Naive thymus-derived CD8-positive, alpha-beta T cell (primary cell): Measurements from ENCODE around the gene ARHGAP26. TPM values are rescaled to one million over a fixed set of nuclear protein-coding genes. Genes with fewer than 3 reads are reported as not detected.
A peak's percentile ranks its signal among the peaks of the same experiment; 100 is the strongest.

Experiments used
- ATAC-seq, 2 donors: fragments of 150-1000 bp; cut with Tn5 transposase in 1 of 2; sonication (Bioruptor Pico), chemical (Tn5 transposase) in 1 of 2; 1 replicate in 1 of 2; 2 replicates in 1 of 2; pipeline ENCODE4 v1.10.0; 2021; ENCODE audit warnings: mild to moderate bottlenecking in 2 of 2, moderate library complexity in 2 of 2
- POLR2A ChIA-PET: fragments of 350-600 bp; sonication (Branson Sonifier 250); formaldehyde crosslinking; loops from one replicate; lab custom pipeline; 2021; ENCODE audit warnings: antibody characterized with exemption; lab: Charles Lee
- DNase-seq, 10 donors: peaks; one replicate each; pipeline versions ENCODE4 v3.0.0 to v3.0.0-alpha.2; 2020 to 2022
- H3K27ac Mint-ChIP-seq, 10 donors: one replicate each; pipeline ENCODE4 v1.8.0; 2020 to 2022; ENCODE audit warnings: mild to moderate bottlenecking in 10 of 10, mixed read lengths in 10 of 10, moderate library complexity in 4 of 10, inconsistent platforms in 1 of 10
- H3K27me3 Mint-ChIP-seq, 5 donors: one replicate each; pipeline ENCODE4 v1.8.0; 2021 to 2022; ENCODE audit warnings: mixed read lengths in 5 of 5
- H3K36me3 Mint-ChIP-seq, 3 donors: one replicate each; pipeline ENCODE4 v1.8.0; 2020 to 2022; ENCODE audit warnings: mixed read lengths in 3 of 3, mild to moderate bottlenecking in 2 of 3, inconsistent platforms in 1 of 3
- H3K4me1 Mint-ChIP-seq, 4 donors: one replicate each; pipeline ENCODE4 v1.8.0; 2021 to 2022; ENCODE audit warnings: mixed read lengths in 4 of 4
- H3K4me3 Mint-ChIP-seq, 10 donors: one replicate each; pipeline ENCODE4 v1.8.0; 2020 to 2022; ENCODE audit warnings: mild to moderate bottlenecking in 10 of 10, mixed read lengths in 10 of 10, moderate library complexity in 6 of 10, inconsistent platforms in 1 of 10
- H3K9me3 Mint-ChIP-seq, 9 donors: one replicate each; pipeline ENCODE4 v1.8.0; 2020 to 2022; ENCODE audit warnings: mixed read lengths in 9 of 9, mild to moderate bottlenecking in 3 of 9, inconsistent platforms in 1 of 9, moderate library complexity in 1 of 9
- polyA plus RNA-seq, 3 donors: library from polyadenylated mRNA; unstranded; fragments of 300-500 nt; fragmentation: Illumina TruSeq; gene quantifications; one replicate each; pipeline ENCODE4 v1.2.3, GENCODE V29; 2021
- total RNA-seq, 8 experiments: library from RNA in 2 of 8; stranded (reverse) in 2 of 8; gene quantifications; one replicate each; pipeline ENCODE4 v1.2.3 and lab custom pipeline; 2021 to 2026

ARHGAP26 gene
- total and polyA plus RNA-seq, 5 experiments from 2014 or later = 9.1 to 30.5 (median 15.7) TPM

DNA sequence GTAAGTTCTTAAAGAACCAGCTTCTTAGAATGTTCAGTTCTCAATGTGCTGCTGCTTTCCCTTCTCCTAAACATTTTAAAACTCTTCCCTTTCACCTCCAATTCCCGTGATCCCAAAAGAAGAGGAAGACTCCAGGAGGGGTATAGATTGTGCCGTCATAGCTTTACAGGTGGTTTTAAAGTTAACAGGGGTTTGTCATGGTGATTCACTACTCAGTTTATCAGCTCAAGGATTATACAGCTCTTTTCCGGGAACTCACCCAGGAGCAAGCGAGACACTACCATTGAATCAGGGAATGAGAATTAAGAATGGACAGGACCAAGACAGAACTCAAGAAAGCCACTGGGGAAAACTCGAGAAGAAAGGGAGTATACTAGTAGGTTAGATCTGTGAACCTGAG is 454.5 kb downstream of the ARHGAP26 start:
- Mint-ChIP-seq H3K9me3 (no peaks in the 10 kb centered on the region), H3K4me3 (no peak overlapping the region), H3K4me1 (peaks cover 18 to 61% (median 44%) of the 10 kb centered on the region in 4 donors), H3K27ac (peak overlapping the region in 4 of 10 donors; percentile 34 to 97 (median 64)), H3K36me3 (peaks cover 0 to 35% (median 16%) of the 10 kb centered on the region in 3 donors), H3K27me3 (no peaks in the 10 kb centered on the region)
- POLR2A ChIA-PET = interaction anchor here (0.5 to 0.6 kb wide), 2 partner anchors 29 to 278 kb away, joined by 3 read pairs; no protein-coding TSS in a partner anchor
- no peak for ATAC-seq
- DNase-seq = no peak

DNA sequence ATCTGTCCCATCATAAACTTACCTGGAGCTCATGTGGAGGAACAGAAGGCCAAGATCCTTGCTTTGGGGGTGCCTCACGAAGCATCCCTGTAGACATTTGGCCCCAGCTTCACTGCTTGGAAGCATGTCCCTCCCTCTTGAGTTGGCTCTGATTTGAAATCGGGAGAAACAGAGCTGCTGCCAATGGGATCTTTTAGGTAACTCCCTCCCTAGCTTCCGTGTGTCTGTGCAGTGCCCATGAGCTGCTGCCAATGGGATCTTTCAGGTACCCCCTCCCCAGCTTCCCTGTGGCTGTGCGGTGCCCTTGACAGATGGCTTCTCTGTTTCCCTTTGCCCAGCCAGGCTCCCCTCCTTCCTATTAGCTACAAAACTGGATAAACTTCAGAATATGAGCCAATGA is 455.3 kb downstream of the ARHGAP26 start:
- Mint-ChIP-seq H3K4me1 (peaks cover 23 to 65% (median 50%) of the 10 kb centered on the region in 4 donors), H3K27me3 (no peaks in the 10 kb centered on the region), H3K36me3 (peaks cover 0 to 35% (median 16%) of the 10 kb centered on the region in 3 donors), H3K4me3 (no peak overlapping the region), H3K27ac (peak overlapping the region in 5 of 10 donors; percentile 9 to 72 (median 31)), H3K9me3 (no peaks in the 10 kb centered on the region)
- no peak for ATAC-seq
- POLR2A ChIA-PET = no interaction called here
- no peak for DNase-seq

DNA sequence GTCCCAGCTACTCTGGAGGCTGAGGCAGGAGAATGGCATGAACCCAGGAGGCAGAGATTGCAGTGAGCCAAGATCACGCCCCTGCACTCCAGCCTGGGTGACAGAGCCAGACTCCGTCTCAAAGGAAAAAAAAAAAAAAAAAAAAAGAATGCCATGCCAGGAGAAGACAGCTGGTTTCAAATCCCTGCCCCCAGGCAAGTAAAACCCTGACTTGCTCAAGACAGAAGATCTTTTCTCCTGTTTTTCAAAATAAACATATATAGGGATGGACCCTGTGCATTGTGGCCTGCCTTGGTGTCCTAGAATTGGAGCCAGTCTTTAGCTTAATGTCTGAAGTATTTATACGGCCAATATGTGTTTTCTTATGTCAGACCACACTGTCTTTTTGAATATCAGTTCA is 456.2 kb downstream of the ARHGAP26 start:
- DNase-seq (no peak), ATAC-seq (no peak)
- Mint-ChIP-seq H3K27me3 (no peaks in the 10 kb centered on the region), H3K4me3 (no peak overlapping the region), H3K36me3 (peaks cover 0 to 32% (median 16%) of the 10 kb centered on the region in 3 donors), H3K27ac (peak overlapping the region in 3 of 10 donors; percentile 56 to 85 (median 59)), H3K4me1 (peaks cover 20 to 62% (median 46%) of the 10 kb centered on the region in 4 donors), H3K9me3 (no peaks in the 10 kb centered on the region)
- POLR2A ChIA-PET = interaction anchor here (0.5 kb wide), 1 partner anchor 440 kb away, joined by 3 read pairs; no protein-coding TSS in a partner anchor

DNA sequence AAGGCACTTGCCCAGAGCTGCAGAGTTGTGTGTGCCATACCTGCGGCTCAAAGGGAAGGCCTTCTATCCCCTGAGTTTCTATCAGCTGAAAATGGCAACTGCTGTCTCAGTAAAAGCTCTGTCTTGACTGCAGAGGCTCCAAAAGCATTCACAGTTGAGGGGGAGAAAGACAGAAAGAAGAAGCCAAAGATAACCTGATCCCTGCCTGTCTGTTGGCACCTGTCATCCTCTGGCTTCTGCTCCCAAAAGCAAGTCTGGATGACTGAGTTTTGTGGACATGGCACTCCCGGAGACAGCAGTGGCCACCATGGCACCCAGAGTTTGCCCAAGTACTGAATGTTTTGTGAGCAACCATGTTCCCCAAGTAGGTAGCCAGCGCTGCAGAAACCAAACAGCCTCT is 456.7 kb downstream of the ARHGAP26 start:
- ATAC-seq = no peak
- H3K27ac Mint-ChIP-seq = peak overlapping the region in 6 of 10 donors; percentile 12 to 85 (median 52)
- H3K4me3 Mint-ChIP-seq = no peak overlapping the region
- H3K9me3 Mint-ChIP-seq = no peaks in the 10 kb centered on the region
- H3K27me3 Mint-ChIP-seq = no peaks in the 10 kb centered on the region
- peaks cover 0 to 32% (median 16%) of the 10 kb centered on the region in 3 donors for H3K36me3 Mint-ChIP-seq
- no peak for DNase-seq
- H3K4me1 Mint-ChIP-seq = peaks cover 16 to 57% (median 41%) of the 10 kb centered on the region in 4 donors
- POLR2A ChIA-PET = no interaction called here

DNA sequence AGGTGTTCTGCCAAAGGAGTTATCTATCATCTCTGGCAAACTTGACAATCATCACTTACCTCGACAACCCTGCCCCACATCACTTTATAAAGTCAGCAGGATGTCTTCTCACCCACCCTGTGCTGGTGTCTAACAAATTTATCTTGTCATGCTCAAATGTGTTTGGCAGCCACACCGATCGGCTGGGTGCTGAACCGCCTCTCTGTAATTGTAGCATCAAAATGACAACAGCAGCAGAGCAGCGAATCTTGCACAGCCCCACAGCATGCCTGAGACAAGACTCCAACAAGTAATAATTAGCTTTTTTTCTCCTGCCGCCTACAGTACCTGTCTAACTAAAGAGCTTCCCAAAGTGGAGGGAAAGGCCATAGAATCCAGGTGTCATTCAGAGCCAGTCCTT is 457.1 kb downstream of the ARHGAP26 start:
- H3K27ac Mint-ChIP-seq = peak overlapping the region in 7 of 10 donors; percentile 4 to 85 (median 53)
- peaks cover 0 to 29% (median 15%) of the 10 kb centered on the region in 3 donors for H3K36me3 Mint-ChIP-seq
- DNase-seq (no peak), ATAC-seq (no peak)
- H3K4me3 Mint-ChIP-seq = no peak overlapping the region
- no peaks in the 10 kb centered on the region for H3K27me3 Mint-ChIP-seq
- peaks cover 11 to 53% (median 37%) of the 10 kb centered on the region in 4 donors for H3K4me1 Mint-ChIP-seq
- POLR2A ChIA-PET = no interaction called here
- no peaks in the 10 kb centered on the region for H3K9me3 Mint-ChIP-seq

DNA sequence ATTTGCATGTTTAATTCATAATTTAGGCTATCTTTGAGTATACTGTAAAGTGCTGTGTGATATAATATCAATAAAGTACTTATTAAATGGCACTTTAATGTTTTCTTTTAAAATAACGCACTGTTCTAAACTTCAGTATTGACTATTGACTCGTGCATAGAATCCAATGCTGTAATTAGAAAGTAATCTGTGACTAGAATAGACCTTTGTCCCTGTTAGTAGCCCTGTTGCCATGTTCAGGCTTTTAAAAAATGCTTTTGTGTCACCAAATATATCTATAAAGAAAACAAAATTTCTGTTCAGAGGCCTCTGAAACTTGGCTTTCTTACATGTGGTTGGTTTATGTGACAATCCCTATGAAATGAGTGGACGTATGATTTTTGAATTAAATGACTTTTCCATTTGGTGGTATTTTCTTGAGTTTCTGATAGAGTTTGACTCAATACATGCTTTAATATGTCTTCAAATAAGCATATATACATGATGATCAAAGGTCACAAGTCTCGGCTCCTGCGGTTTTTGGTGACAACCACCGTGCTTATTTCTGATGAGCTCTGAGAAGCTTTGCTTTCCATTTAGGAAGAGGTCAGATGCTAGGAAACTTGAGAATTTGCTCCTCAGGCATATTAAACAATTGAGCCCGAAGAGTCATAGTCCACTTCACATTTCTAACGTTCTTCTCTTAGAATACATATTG is 458.6 kb downstream of the ARHGAP26 start:
- DNase-seq (no peak), ATAC-seq (no peak)
- Mint-ChIP-seq H3K27ac (peak overlapping the region in 9 of 10 donors; percentile 16 to 95 (median 85)), H3K4me3 (peak overlapping the region in 5 of 10 donors; percentile 60 to 74 (median 66)), H3K4me1 (peaks cover 8 to 38% (median 25%) of the 10 kb centered on the region in 4 donors), H3K36me3 (peaks cover 0 to 16% (median 8%) of the 10 kb centered on the region in 3 donors), H3K9me3 (no peaks in the 10 kb centered on the region), H3K27me3 (peaks cover 0 to 1% (median 0%) of the 10 kb centered on the region in 5 donors)
- POLR2A ChIA-PET = interaction anchor here (1.0 to 1.1 kb wide), 3 partner anchors 8 to 175 kb away, joined by 3 to 5 read pairs (median 4); partner anchors contain the start of gene NR3C1

DNA sequence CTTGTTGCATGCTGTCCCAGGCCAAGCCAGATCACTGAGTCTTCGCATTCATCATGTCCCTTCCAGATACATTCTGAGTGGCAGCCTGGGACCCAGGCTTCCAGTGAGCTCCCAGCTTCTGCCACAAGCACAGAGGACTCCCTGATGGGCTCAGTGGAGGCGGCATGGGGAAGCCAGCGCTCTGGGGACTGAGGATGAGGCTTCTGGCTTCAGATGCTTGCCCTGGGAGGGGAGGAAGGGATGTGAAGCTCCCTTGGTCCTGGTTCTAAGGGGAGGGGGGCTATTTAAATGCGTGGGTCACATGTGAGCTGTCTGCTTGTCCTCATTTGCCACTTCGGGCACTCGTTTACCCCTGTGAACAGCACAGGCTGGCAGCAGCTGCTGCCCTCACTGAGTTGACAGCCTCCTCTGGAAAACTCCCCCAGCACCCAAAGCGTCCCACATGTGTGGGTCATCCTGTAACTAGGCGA is 459.3 kb downstream of the ARHGAP26 start:
- Mint-ChIP-seq H3K27me3 (peaks cover 0 to 2% (median 0%) of the 10 kb centered on the region in 5 donors), H3K4me3 (peak overlapping the region; percentile 16 to 80 (median 67)), H3K9me3 (no peaks in the 10 kb centered on the region), H3K36me3 (peaks cover 0 to 11% (median 4%) of the 10 kb centered on the region in 3 donors), H3K27ac (peak overlapping the region; percentile 68 to 95 (median 86)), H3K4me1 (peaks cover 8 to 31% (median 24%) of the 10 kb centered on the region in 4 donors)
- ATAC-seq = peak; percentile 63 to 77
- POLR2A ChIA-PET = interaction anchor here (1.0 to 1.1 kb wide), 3 partner anchors 9 to 174 kb away, joined by 3 to 5 read pairs (median 4); partner anchors contain the start of gene NR3C1
- DNase-seq = peak in 1 of 10 donors; percentile 7

DNA sequence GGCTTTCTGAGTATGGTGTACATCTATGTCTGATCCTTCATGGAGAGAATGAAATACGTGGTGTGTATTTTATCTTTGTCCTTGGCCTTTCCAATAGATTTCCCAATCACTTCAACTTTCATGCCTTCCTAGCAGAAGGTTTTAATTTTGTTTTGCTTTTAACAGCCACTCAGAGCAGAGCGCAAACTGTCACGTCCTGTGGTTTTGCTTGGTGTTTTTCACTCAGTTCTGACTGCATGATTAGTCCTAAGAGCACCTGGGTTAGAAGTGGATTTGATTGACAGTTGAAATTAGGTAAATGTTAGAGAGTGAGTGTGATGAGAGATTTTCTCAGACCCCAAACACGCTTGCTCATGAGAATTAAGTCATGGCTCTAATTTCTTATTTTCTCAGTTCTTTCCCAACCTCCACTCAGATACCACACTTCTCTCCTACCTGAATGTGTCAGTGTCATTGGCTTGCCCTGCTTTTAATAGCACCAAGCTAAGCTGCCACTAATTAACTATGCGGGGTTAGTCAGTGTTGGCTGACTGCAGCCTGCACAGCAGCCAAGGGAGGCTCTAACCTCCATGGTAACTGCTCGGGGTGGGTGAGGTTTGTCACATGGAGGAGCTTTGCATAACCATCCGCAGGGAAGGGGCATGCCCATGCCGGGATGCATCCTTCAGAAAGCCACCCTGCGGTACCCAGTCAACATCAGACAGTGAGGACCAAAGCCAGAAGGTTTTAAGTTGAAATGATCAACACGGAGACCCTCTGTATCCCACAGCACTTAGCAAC is 459.9 kb downstream of the ARHGAP26 start:
- Mint-ChIP-seq H3K9me3 (no peaks in the 10 kb centered on the region), H3K4me3 (peak overlapping the region; percentile 16 to 80 (median 67)), H3K36me3 (peaks cover 0 to 6% (median 0%) of the 10 kb centered on the region in 3 donors), H3K27me3 (peaks cover 0 to 3% (median 0%) of the 10 kb centered on the region in 5 donors), H3K27ac (peak overlapping the region; percentile 68 to 95 (median 86)), H3K4me1 (peaks cover 8 to 31% (median 24%) of the 10 kb centered on the region in 4 donors)
- peak; percentile 91 for ATAC-seq
- peak in 6 of 10 donors; percentile 12 to 70 (median 48) for DNase-seq
- POLR2A ChIA-PET = interaction anchor here (1.0 to 1.1 kb wide), 3 partner anchors 10 to 173 kb away, joined by 3 to 5 read pairs (median 4); partner anchors contain the start of gene NR3C1

DNA sequence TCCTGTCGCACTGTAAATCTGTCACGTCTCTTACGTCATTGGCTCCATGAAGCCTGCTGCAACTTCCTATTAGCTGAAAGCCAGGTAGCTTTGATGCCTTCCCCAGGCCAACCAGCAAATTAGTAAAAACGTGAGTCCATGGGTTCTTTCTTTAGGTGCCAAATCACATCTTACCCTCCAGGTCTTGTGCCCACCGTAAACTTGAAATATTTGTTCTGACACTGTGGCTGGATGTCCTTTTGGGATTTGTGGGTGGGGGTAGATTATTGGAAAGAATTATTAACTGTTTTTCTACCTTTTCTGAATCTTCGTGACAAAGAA is 460.5 kb downstream of the ARHGAP26 start:
- H3K27me3 Mint-ChIP-seq = peaks cover 0 to 3% (median 0%) of the 10 kb centered on the region in 5 donors
- peaks cover 0 to 5% (median 0%) of the 10 kb centered on the region in 3 donors for H3K36me3 Mint-ChIP-seq
- POLR2A ChIA-PET = no interaction called here
- ATAC-seq (no peak), DNase-seq (no peak)
- peak overlapping the region in 7 of 10 donors; percentile 43 to 95 (median 68) for H3K27ac Mint-ChIP-seq
- H3K4me1 Mint-ChIP-seq = peaks cover 8 to 31% (median 24%) of the 10 kb centered on the region in 4 donors
- H3K9me3 Mint-ChIP-seq = no peaks in the 10 kb centered on the region
- H3K4me3 Mint-ChIP-seq = peak overlapping the region in 2 of 10 donors; percentile 3 to 74

DNA sequence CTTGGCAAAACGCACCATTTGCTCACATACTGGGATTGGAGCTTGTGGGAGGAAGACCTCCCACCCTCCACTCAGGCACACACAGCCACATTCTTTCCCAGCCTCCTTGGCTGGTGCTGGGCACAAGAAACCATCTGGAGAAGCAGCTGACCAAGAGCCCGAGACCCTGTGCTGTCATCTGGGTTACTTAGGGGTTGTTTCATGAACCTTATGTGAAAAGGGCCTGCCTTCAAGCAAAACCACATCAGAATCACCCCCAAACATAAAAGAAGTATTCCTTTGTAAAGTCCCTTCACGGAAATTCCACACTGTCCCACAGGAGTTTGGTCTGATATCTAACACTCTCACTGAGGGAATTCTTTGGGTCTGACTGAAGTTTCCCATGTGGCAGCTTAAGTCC is 461.2 kb downstream of the ARHGAP26 start:
- peak overlapping the region in 2 of 10 donors; percentile 48 to 95 for H3K27ac Mint-ChIP-seq
- peaks cover 8 to 31% (median 24%) of the 10 kb centered on the region in 4 donors for H3K4me1 Mint-ChIP-seq
- H3K27me3 Mint-ChIP-seq = peaks cover 0 to 3% (median 0%) of the 10 kb centered on the region in 5 donors
- H3K36me3 Mint-ChIP-seq = peaks cover 0 to 3% (median 0%) of the 10 kb centered on the region in 3 donors
- H3K4me3 Mint-ChIP-seq = no peak overlapping the region
- no peak for ATAC-seq
- DNase-seq = no peak
- POLR2A ChIA-PET = no interaction called here
- H3K9me3 Mint-ChIP-seq = no peaks in the 10 kb centered on the region

DNA sequence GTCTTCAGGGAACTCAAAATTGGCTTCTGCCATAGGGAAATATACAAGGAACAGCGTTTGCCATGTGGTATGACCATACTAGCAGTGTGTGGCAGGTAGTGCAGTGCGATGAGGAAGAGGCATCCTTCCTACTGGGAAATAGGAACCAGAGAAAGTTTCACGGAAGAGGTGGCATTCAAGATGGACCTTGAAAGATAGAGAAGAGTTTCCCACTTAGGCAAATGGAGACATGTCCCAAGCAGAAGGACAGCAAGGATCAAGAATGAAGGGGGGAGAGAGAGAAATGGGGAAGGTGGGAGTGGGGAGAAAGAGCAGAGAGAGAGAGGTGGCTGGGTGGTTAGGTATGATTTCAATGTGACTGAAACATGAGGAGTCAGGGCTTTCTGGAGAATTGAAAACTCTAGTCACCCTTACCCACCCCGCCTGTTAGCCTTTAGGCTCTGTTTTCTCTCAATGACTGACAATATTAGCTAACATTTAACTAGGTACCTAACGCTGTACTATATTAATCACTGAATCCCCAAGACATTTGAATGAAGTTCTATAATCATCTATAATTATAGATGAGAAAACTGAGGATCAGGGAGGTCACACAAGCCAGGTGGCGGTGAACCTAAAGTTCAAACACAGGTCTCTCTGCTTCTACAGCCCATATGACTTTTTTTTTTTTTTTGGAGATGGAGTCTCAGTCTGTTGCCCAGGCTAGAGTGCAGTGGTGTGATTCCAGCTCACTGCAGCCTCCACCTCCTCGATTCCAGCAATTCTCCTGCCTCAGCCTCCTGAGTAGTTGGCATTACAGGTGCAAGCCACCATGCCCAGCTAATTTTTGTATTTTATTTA is 462.0 kb downstream of the ARHGAP26 start:
- peak overlapping the region in 3 of 10 donors; percentile 3 to 64 (median 64) for H3K27ac Mint-ChIP-seq
- H3K27me3 Mint-ChIP-seq = peaks cover 0 to 3% (median 0%) of the 10 kb centered on the region in 5 donors
- H3K4me3 Mint-ChIP-seq = no peak overlapping the region
- peaks cover 8 to 31% (median 24%) of the 10 kb centered on the region in 4 donors for H3K4me1 Mint-ChIP-seq
- H3K36me3 Mint-ChIP-seq = peaks cover 0 to 3% (median 0%) of the 10 kb centered on the region in 3 donors
- POLR2A ChIA-PET = no interaction called here
- H3K9me3 Mint-ChIP-seq = no peaks in the 10 kb centered on the region
- DNase-seq = no peak
- ATAC-seq = no peak
